AG04450 (cell line): ENCODE results near the gene BCL2L2. TPM values are rescaled to one million over a fixed set of nuclear protein-coding genes. Genes with fewer than 3 reads are reported as not detected.

ENCODE experiments used
- CTCF ChIA-PET: fragments of 300-600, 350-600 bp; formaldehyde crosslinking; extraction: SDS; loops from one replicate; lab custom pipeline; 2022; ENCODE audit warnings: antibody characterized with exemption, inconsistent platforms; lab: Charles Lee
- POLR2A ChIA-PET: fragments of 350-600 bp; formaldehyde crosslinking; extraction: SDS; loops from one replicate; lab custom pipeline; 2021; ENCODE audit warnings: antibody characterized with exemption, inconsistent platforms; lab: Yijun Ruan, JAX
- DNase-seq: peaks from one replicate; pipeline ENCODE4 v3.0.0-alpha.2; 2011; ENCODE audit warnings: low read depth, low spot score
- H3K27ac ChIP-seq: one replicate; pipeline ENCODE4 v1.5.1; 2012; ENCODE audit warnings: low read depth, low read length, control low read depth
- H3K27me3 ChIP-seq: one replicate; pipeline ENCODE4 v1.6.0; 2012; ENCODE audit warnings: low read length; ENCODE audit not compliant: control insufficient read depth, insufficient read depth
- H3K4me3 ChIP-seq: 2 replicates; pipeline ENCODE4 v1.5.1; 2011; ENCODE audit warnings: mild to moderate bottlenecking, low read depth, low read length, control low read depth
- H3K9me3 ChIP-seq: 2 replicates; pipeline ENCODE4 v1.5.1; 2012; ENCODE audit warnings: low read length; ENCODE audit not compliant: control insufficient read depth, insufficient read depth
- CTCF ChIP-seq: IDR thresholded peaks from 2 replicates; pipeline ENCODE4 v1.5.1; 2011; ENCODE audit warnings: low read depth, low read length, control low read depth, inconsistent platforms
- polyA plus RNA-seq: library from polyadenylated mRNA; depleted of rRNA; stranded (reverse); fragments of >200 nt; gene quantifications from 2 replicates; pipeline ENCODE4 v1.2.3, GENCODE V29; 2011

BCL2L2 gene
- polyA plus RNA-seq, 1 experiment = 21.5 TPM

GRCh38 chr14:23352506-23353432, 46.1 kb downstream of the BCL2L2 start, which contains the start of gene SLC22A17:
SLC22A17 (minus strand) TSS chr14:23352887.
- ChIA-PET POLR2A (interaction anchor here (0.6 to 2.2 kb wide), 9 partner anchors 9 to 635 kb away, joined by 3 to 10 read pairs (median 5); partner anchors contain the start of gene PABPN1), CTCF (interaction anchor here (0.6 to 3.7 kb wide), 7 partner anchors 25 to 240 kb away, joined by 3 to 12 read pairs (median 4); partner anchors contain the start of gene PABPN1)
- peak; percentile 81 for DNase-seq
- Histone ChIP-seq H3K27me3 (no peaks in the 10 kb centered on the region), H3K4me3 (peak within 1 kb of the TSS; percentile 86), H3K27ac (peak within 1 kb of the TSS; percentile 70), H3K9me3 (no peaks in the 10 kb centered on the region)
- peak; percentile 12 for TF ChIP-seq CTCF

GRCh38 chr14:23353433-23353780, 46.8 kb downstream of the BCL2L2 start:
- Histone ChIP-seq H3K27me3 (no peaks in the 10 kb centered on the region), H3K27ac (no peak overlapping the region), H3K4me3 (no peak overlapping the region), H3K9me3 (no peaks in the 10 kb centered on the region)
- ChIA-PET CTCF (interaction anchor here (0.6 to 3.7 kb wide), 6 partner anchors 26 to 238 kb away, joined by 3 to 12 read pairs (median 4); partner anchors contain the start of gene PABPN1), POLR2A (interaction anchor here (0.6 to 2.2 kb wide), 5 partner anchors 8 to 634 kb away, joined by 3 to 10 read pairs (median 8); partner anchors contain the start of gene PABPN1)
- no peak for DNase-seq
- TF ChIP-seq CTCF = no peak

GRCh38 chr14:23354990-23355389, 48.4 kb downstream of the BCL2L2 start:
- TF ChIP-seq CTCF = no peak
- CTCF ChIA-PET = interaction anchor here (3.7 kb wide), 1 partner anchor 25 kb away, joined by 12 read pairs; no protein-coding TSS in a partner anchor

GRCh38 chr14:23355871-23356435, 49.3 kb downstream of the BCL2L2 start:
- Histone ChIP-seq H3K9me3 (no peaks in the 10 kb centered on the region), H3K27ac (no peak overlapping the region), H3K27me3 (no peaks in the 10 kb centered on the region), H3K4me3 (no peak overlapping the region)
- DNase-seq = no peak
- ChIA-PET POLR2A (no interaction called here), CTCF (interaction anchor here (2.6 kb wide), 1 partner anchor 24 kb away, joined by 8 read pairs; no protein-coding TSS in a partner anchor)
- TF ChIP-seq CTCF = no peak

More at GRCh38 chr14:23354990-23355389, 48.4 kb downstream of the BCL2L2 start:
- no peaks in the 10 kb centered on the region for H3K27me3 ChIP-seq
- no peaks in the 10 kb centered on the region for H3K9me3 ChIP-seq
- POLR2A ChIA-PET = no interaction called here
- DNase-seq = no peak
- no peak overlapping the region for H3K4me3 ChIP-seq
- no peak overlapping the region for H3K27ac ChIP-seq
